ENCODE measurements around the gene COL4A1.

COL4A1 gene

GRCh38 chr13:110262508-110263291, 44.3 kb downstream of the COL4A1 start:
- TF ChIP-seq CTCF (IDR thresholded peaks at IDR 0.05; ENCODE audit: extremely low read depth, missing control alignments) = no peak
- no peak for DNase-seq (ENCODE audit: low spot score)

GRCh38 chr13:110262082-110262436, 44.9 kb downstream of the COL4A1 start:
- no peak for DNase-seq (ENCODE audit: low spot score)

GRCh38 chr13:110261166-110262081, 45.5 kb downstream of the COL4A1 start:
- no peak for DNase-seq (ENCODE audit: low spot score)
- TF ChIP-seq CTCF (IDR thresholded peaks at IDR 0.05; ENCODE audit: extremely low read depth, missing control alignments) = no peak

More at GRCh38 chr13:110262082-110262436, 44.9 kb downstream of the COL4A1 start:
- no peak for TF ChIP-seq CTCF (IDR thresholded peaks at IDR 0.05; ENCODE audit: extremely low read depth, missing control alignments)

GRCh38 chr13:110259651-110260050, 47.3 kb downstream of the COL4A1 start:
- DNase-seq (ENCODE audit: low spot score) = no peak
- no peak for TF ChIP-seq CTCF (IDR thresholded peaks at IDR 0.05; ENCODE audit: extremely low read depth, missing control alignments)

GRCh38 chr13:110258876-110259631, 47.9 kb downstream of the COL4A1 start:
- no peak for DNase-seq (ENCODE audit: low spot score)
- no peak for TF ChIP-seq CTCF (IDR thresholded peaks at IDR 0.05; ENCODE audit: extremely low read depth, missing control alignments)

GRCh38 chr13:110257408-110257807, 49.5 kb downstream of the COL4A1 start:
- DNase-seq (ENCODE audit: low spot score) = no peak
- TF ChIP-seq CTCF (IDR thresholded peaks at IDR 0.05; ENCODE audit: extremely low read depth, missing control alignments) = no peak
